ENCODE results near the gene TCTA.

- TF ChIP-seq CTCF (IDR thresholded peaks at IDR 0.05) = no peak
- no peak for TF ChIP-seq POLR2AphosphoS5 (IDR thresholded peaks at IDR 0.05; ENCODE audit: insufficient read depth in 1 of 2, low read depth in 1 of 2)
- no peak for TF ChIP-seq POLR2A (IDR thresholded peaks at IDR 0.05)
Measured at GRCh38 chr3:49410846-49411534, 1.2 kb upstream of the TCTA start.
